Heart right ventricle (tissue), 16 donors: ENCODE data around the gene CCR4. TPM values are rescaled to one million over a fixed set of nuclear protein-coding genes. Genes with fewer than 3 reads are reported as not detected.
A peak's percentile ranks its signal among the peaks of the same experiment; 100 is the strongest.

ENCODE experiments used
- ATAC-seq, 8 donors: fragments of 200-7000 bp; cut with Tn5 transposase; one replicate each; pipeline ENCODE4 v1.9.1; 2020; ENCODE audit warnings: mild to moderate bottlenecking in 8 of 8, moderate library complexity in 8 of 8, moderate number of reproducible peaks in 1 of 8
- DNase-seq, 2 donors: peaks; one replicate each; pipeline ENCODE4 v3.0.0-alpha.2; 2020
- H3K27ac ChIP-seq, 10 donors: fragments of 200-600 bp; sonication (generic) in 2 of 10; one replicate each; pipeline versions ENCODE4 v1.5.0 to v1.8.0; 2020 to 2022; ENCODE audit warnings: mild to moderate bottlenecking in 3 of 10
- H3K27me3 ChIP-seq, 7 donors: fragments of 200-600 bp; one replicate each; pipeline ENCODE4 v1.8.0; 2021 to 2022; ENCODE audit warnings: mild to moderate bottlenecking in 2 of 7
- H3K36me3 ChIP-seq, 9 donors: fragments of 200-600 bp; sonication (generic) in 1 of 9; one replicate each; pipeline versions ENCODE4 v1.5.0 to v1.8.0; 2020 to 2022; ENCODE audit warnings: mild to moderate bottlenecking in 2 of 9
- H3K4me1 ChIP-seq, 9 donors: fragments of 200-600 bp; sonication (generic) in 1 of 9; one replicate each; pipeline versions ENCODE4 v1.5.0 to v1.8.0; 2020 to 2022; ENCODE audit warnings: mild to moderate bottlenecking in 4 of 9
- H3K4me3 ChIP-seq, 10 donors: fragments of 200-600 bp; sonication (generic) in 2 of 10; one replicate each; pipeline versions ENCODE4 v1.5.0 to v1.8.0; 2020 to 2022; ENCODE audit warnings: mild to moderate bottlenecking in 7 of 10, moderate library complexity in 2 of 10
- H3K9me3 ChIP-seq, 11 donors: fragments of 200-600 bp in 10 of 11; sonication (generic) in 2 of 11; one replicate each; pipeline versions ENCODE4 v1.5.0 to v1.8.0; 2013 to 2022; ENCODE audit warnings: mild to moderate bottlenecking in 2 of 11, control low read depth in 1 of 11, moderate library complexity in 1 of 11
- WGBS, 2 donors: extraction: QIAGEN DNeasy Blood & Tissue Kit; methylation state at CpG; one replicate each; pipeline ENCODE4 v1.1.7; 2013; ENCODE audit warnings: inconsistent platforms in 1 of 2; 5-methylcytosine and 5-hydroxymethylcytosine counted together
- intact Hi-C, 10 donors: fragments of 100-400 bp; cut with DNase I; formaldehyde crosslinking; loops; one replicate each; pipeline versions ENCODE4 v1.11.1 to v1.14.2; 2022
- polyA plus RNA-seq, 2 donors: library from polyadenylated mRNA; stranded (reverse); fragments of 200-250 nt; gene quantifications; one replicate each; pipeline ENCODE4 v1.2.3, GENCODE V29; 2013
- total RNA-seq, 10 donors: library from RNA; stranded (reverse); fragmentation: NEBNext Ultra II Directional in 3 of 10; extraction: Animal tissue kit (Norgen Biotek cat#: 25700) in 3 of 10; gene quantifications; one replicate each; pipeline versions ENCODE4 v1.2.1 to v1.2.4, GENCODE V29; 2021 to 2023
- TF ChIP-seq, protein P1 (sequence below), 9 donors: fragments of 200-600 bp; sonication (generic) in 2 of 9; IDR thresholded peaks; one replicate each; pipeline versions ENCODE4 v1.5.0 to v1.8.0; 2021 to 2022; ENCODE audit warnings: antibody characterized with exemption in 9 of 9, mild to moderate bottlenecking in 5 of 9, moderate library complexity in 1 of 9
- donor health status: Arrhythmogenic right ventricular cardiomyopathy.
- donor health status: ischemic (EF 13 %, LVEDD 7.1; RV severe dilation, severe dysfunction).
- donor health status: healthy with polysubstance abuse.
- donor health status: DM: no; HTN: yes; CAD: no.
- donor health status: DM: no; HTN: no; CAD: no.
- donor health status: ischemic (EF 25% LVEDD 6.9; RV normal size, moderate dysfunction).
- donor health status: ischemic (EF 25% LVEDD 5.7; RV mildly dilated, moderate dysfunction).
- donor health status: healthy.
- donor health status: DM: yes; HTN: yes; CAD: no.
- donor health status: Ischemic cardiomyopathy.
- donor health status: ischemic (EF 35%, LVEDD 5.7; RV mildly dilated, moderate dysfunction).
- donor health status: nonischemic (EF 11% LVEDD 7.7; RV severe dilation, severe dysfunction).
- donor health status: DM: yes; HTN: yes; CAD: no.
- donor health status: PGD.
- donor health status: ischemic (EF 29% LVEDD 5.4; RV normal size, mild dysfunction).
- donor health status: nonischemic (EF 23%, LVEDD 6.1; RV moderate dilation, normal function).

Gene CCR4
- total and polyA plus RNA-seq, 12 donors: 0.01 to 1.2 (median 0.11) TPM; not detected in 5

DNA sequence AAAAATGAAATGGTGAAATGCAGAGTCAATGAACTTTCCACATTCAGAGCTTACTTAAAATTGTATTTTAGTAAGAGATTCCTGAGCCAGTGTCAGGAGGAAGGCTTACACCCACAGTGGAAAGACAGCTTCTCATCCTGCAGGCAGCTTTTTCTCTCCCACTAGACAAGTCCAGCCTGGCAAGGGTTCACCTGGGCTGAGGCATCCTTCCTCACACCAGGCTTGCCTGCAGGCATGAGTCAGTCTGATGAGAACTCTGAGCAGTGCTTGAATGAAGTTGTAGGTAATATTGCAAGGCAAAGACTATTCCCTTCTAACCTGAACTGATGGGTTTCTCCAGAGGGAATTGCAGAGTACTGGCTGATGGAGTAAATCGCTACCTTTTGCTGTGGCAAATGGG lies 3.1 kb downstream of the CCR4 start:
- ATAC-seq: no peak
- DNase-seq: no peak
- H3K27ac ChIP-seq: no peak overlapping the region
- no peaks in the 10 kb centered on the region for H3K27me3 ChIP-seq
- peak overlapping the region in 1 of 10 donors; percentile 14 for H3K4me3 ChIP-seq
- H3K36me3 ChIP-seq: no peaks in the 10 kb centered on the region
- 95 to 96% methylated on average over 1 of the region's 1 CpG for WGBS, 2 donors
- TF ChIP-seq, protein P1, sequence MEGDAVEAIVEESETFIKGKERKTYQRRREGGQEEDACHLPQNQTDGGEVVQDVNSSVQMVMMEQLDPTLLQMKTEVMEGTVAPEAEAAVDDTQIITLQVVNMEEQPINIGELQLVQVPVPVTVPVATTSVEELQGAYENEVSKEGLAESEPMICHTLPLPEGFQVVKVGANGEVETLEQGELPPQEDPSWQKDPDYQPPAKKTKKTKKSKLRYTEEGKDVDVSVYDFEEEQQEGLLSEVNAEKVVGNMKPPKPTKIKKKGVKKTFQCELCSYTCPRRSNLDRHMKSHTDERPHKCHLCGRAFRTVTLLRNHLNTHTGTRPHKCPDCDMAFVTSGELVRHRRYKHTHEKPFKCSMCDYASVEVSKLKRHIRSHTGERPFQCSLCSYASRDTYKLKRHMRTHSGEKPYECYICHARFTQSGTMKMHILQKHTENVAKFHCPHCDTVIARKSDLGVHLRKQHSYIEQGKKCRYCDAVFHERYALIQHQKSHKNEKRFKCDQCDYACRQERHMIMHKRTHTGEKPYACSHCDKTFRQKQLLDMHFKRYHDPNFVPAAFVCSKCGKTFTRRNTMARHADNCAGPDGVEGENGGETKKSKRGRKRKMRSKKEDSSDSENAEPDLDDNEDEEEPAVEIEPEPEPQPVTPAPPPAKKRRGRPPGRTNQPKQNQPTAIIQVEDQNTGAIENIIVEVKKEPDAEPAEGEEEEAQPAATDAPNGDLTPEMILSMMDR (IDR thresholded peaks at IDR 0.05): no peak
- H3K4me1 ChIP-seq: peaks cover 0 to 7% (median 0%) of the 10 kb centered on the region in 9 donors
- no peaks in the 10 kb centered on the region for H3K9me3 ChIP-seq
- intact Hi-C loops: loop anchor here in 3 of 10 donors (5.0 to 10.0 kb wide), 3 partner anchors 110 to 120 kb away; no protein-coding TSS in a partner anchor

DNA sequence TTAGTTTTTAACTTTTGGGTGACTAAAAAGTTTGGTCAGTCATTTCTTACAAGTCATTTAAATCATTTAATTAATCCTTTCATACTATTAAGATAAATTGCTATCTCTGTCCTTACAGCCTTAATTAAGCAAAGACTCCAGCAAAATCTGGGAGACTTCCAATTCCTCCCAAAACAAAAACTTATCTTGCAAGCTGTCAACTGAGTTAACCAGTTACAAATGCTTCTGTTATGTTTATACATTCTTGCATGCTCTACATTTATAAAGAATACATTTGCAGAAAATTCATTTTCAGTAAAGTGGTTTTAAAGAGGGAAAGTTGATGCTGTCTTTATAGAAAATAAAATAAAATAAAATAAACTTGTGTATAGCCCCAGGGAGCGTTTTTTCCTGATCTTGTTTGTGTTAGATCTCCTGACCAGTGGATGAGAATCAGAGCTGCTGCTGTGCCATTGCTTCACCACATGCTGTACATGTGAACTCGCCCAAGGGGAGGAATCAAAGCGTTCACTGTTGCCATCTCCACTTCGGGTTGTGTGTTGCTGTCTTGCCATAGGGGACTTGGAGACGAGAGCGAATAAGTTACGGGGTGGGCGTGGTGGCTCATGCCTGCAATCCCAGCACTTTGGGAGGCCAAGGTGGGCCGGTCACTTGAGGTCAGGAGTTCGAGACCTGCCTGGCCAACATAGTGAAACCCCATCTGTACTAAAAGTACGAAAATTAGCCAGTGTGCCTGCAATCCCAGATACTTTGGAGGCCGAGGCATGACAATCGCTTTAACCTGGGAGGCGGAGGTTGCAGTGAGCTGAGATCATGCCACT lies 5.5 kb downstream of the CCR4 start:
- H3K27ac ChIP-seq: no peak overlapping the region
- H3K4me3 ChIP-seq: no peak overlapping the region
- ATAC-seq (no peak), DNase-seq (no peak)
- intact Hi-C loops: loop anchor here in 2 of 10 donors (10.0 kb wide), 2 partner anchors 108 to 118 kb away; no protein-coding TSS in a partner anchor
- no peaks in the 10 kb centered on the region for H3K9me3 ChIP-seq
- TF ChIP-seq, protein P1 (IDR thresholded peaks at IDR 0.05): no peak
- H3K4me1 ChIP-seq: peaks cover 0 to 6% (median 0%) of the 10 kb centered on the region in 9 donors
- no peaks in the 10 kb centered on the region for H3K36me3 ChIP-seq
- 75 to 80% methylated on average over 14 of the region's 14 CpGs for WGBS, 2 donors
- H3K27me3 ChIP-seq: no peaks in the 10 kb centered on the region

DNA sequence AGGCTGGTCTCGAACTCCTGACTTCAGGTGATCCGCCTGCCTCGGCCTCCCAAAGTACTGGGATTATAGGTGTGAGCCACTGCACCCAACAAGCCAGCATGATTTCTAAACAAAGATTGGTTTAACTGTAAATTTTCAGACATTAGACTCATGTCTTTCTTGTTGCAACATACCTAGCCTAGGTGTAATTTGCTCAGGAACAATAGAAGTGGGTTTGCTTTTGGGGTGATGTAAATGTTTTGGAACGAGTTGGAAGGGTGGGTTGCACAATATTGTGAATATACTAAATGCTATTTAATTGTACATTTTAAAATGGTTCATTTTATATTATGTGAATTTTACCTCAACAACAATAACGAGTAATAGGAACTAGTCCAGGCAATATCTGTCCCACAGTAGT lies 7.1 kb downstream of the CCR4 start:
- Histone ChIP-seq H3K27ac (no peak overlapping the region), H3K36me3 (no peaks in the 10 kb centered on the region), H3K4me1 (peaks cover 0 to 7% (median 0%) of the 10 kb centered on the region in 9 donors), H3K9me3 (no peaks in the 10 kb centered on the region), H3K4me3 (no peak overlapping the region), H3K27me3 (no peaks in the 10 kb centered on the region)
- DNase-seq (no peak), ATAC-seq (no peak)
- intact Hi-C loops: loop anchor here in 2 of 10 donors (10.0 kb wide), 2 partner anchors 106 to 116 kb away; no protein-coding TSS in a partner anchor
- 90 to 95% methylated on average over 5 of the region's 5 CpGs for WGBS, 2 donors
- TF ChIP-seq, protein P1 (IDR thresholded peaks at IDR 0.05): no peak

DNA sequence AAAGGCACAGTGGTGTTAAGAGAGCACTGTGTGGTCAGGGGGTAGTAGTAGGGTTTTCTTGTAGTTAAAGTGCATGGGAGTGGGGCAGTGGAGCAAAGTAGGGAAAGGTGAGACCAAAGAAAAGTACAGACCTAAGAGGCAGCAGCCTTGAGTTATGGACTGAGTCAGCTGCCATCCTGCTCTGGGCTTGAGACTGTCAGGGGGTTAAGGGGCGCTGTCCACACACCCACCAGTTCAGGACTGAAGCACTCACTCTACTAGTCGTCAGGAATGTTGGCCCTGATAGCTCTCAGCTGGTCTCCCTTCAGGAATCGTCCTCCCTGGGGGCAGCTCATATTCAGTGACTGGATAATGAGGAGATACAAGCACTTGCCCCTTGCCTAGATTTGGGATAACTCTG lies 7.9 kb downstream of the CCR4 start:
- intact Hi-C loops: loop anchor here in 2 of 10 donors (10.0 kb wide), 2 partner anchors 105 to 115 kb away; no protein-coding TSS in a partner anchor
- ATAC-seq: no peak
- TF ChIP-seq, protein P1 (IDR thresholded peaks at IDR 0.05): no peak
- Histone ChIP-seq H3K27me3 (no peaks in the 10 kb centered on the region), H3K4me3 (no peak overlapping the region), H3K27ac (no peak overlapping the region), H3K36me3 (no peaks in the 10 kb centered on the region), H3K9me3 (no peaks in the 10 kb centered on the region), H3K4me1 (peaks cover 0 to 7% (median 0%) of the 10 kb centered on the region in 9 donors)
- WGBS, 2 donors: 13 to 27% methylated on average over 3 of the region's 3 CpGs
- no peak for DNase-seq
